T-cell (primary cell): Measurements from ENCODE around the gene LMOD1. TPM values are rescaled to one million over a fixed set of nuclear protein-coding genes. Genes with fewer than 3 reads are reported as not detected.
"Not testable (repeated sequence)": the region's sequence is repeated elsewhere in the genome, so short reads cannot be mapped to it uniquely, and the experiment has no call there.

Source experiments
- ATAC-seq, 4 experiments: fragments of 200-7000 bp in 3 of 4; fragments of 150-1000 bp in 1 of 4; cut with Tn5 transposase; replicated peaks in 1 of 4; 1 replicate in 3 of 4; 2 replicates in 1 of 4; pipeline ENCODE4 v1.10.0; 2021; ENCODE audit warnings: moderate library complexity in 3 of 4, mild to moderate bottlenecking in 2 of 4, moderate number of reproducible peaks in 1 of 4
- CTCF ChIA-PET, 2 donors: fragments of 300-600 bp; sonication (Branson Sonifier 250); formaldehyde crosslinking; loops; one replicate each; lab custom pipeline; 2022; ENCODE audit warnings: antibody characterized with exemption in 2 of 2; lab: Charles Lee
- POLR2A ChIA-PET, 2 donors: fragments of 300-600 bp; sonication (Branson Sonifier 250); formaldehyde crosslinking; loops; one replicate each; lab custom pipeline; 2022; ENCODE audit warnings: antibody characterized with exemption in 2 of 2; lab: Charles Lee
- DNase-seq, 35 experiments: peaks; one replicate each; pipeline versions ENCODE4 v3.0.0 to v3.0.0-alpha.2; 2013 to 2023
- H3K27ac ChIP-seq: one replicate; pipeline ENCODE4 v1.5.1; 2013; ENCODE audit warnings: low read length
- H3K27me3 ChIP-seq, 2 experiments: replicated peaks in 1 of 2; 1 replicate in 1 of 2; 2 replicates in 1 of 2; pipeline versions ENCODE4 v1.6.1 to v1.7.0; 2013; ENCODE audit warnings: low read length in 1 of 2, mixed read lengths in 1 of 2; ENCODE audit not compliant: control insufficient read depth in 2 of 2, insufficient read depth in 2 of 2; ENCODE audit errors: extremely low read depth in 1 of 2
- H3K36me3 ChIP-seq, 2 donors: 1 replicate in 1 of 2; 2 replicates in 1 of 2; pipeline versions ENCODE4 v1.6.1 to v1.7.0; 2013; ENCODE audit warnings: low read length in 1 of 2; ENCODE audit not compliant: control insufficient read depth in 2 of 2, insufficient read depth in 1 of 2; ENCODE audit errors: extremely low read depth in 1 of 2
- H3K4me1 ChIP-seq, 2 experiments: 1 replicate in 1 of 2; 2 replicates in 1 of 2; pipeline versions ENCODE4 v1.6.1 to v1.7.0; 2013; ENCODE audit warnings: low read length in 2 of 2, mixed read lengths in 1 of 2; ENCODE audit not compliant: insufficient read depth in 2 of 2, control insufficient read depth in 1 of 2; ENCODE audit errors: extremely low read depth in 1 of 2
- H3K4me3 ChIP-seq, 2 donors: 1 replicate in 1 of 2; 2 replicates in 1 of 2; pipeline versions ENCODE4 v1.5.1 to v1.7.0; 2013; ENCODE audit warnings: mild to moderate bottlenecking in 2 of 2, low read length in 1 of 2, moderate library complexity in 1 of 2; ENCODE audit not compliant: control insufficient read depth in 1 of 2; ENCODE audit errors: extremely low read depth in 1 of 2
- H3K9me3 ChIP-seq: 2 replicates; pipeline ENCODE4 v1.7.0; 2013
- H3K27ac Mint-ChIP-seq, 2 donors: one replicate each; pipeline ENCODE4 v1.8.0; 2020 to 2021; ENCODE audit warnings: mild to moderate bottlenecking in 2 of 2, mixed read lengths in 2 of 2
- H3K27me3 Mint-ChIP-seq, 2 donors: one replicate each; pipeline ENCODE4 v1.8.0; 2021 to 2022; ENCODE audit warnings: mixed read lengths in 2 of 2
- H3K36me3 Mint-ChIP-seq: one replicate; pipeline ENCODE4 v1.8.0; 2021; ENCODE audit warnings: mixed read lengths
- H3K4me1 Mint-ChIP-seq, 3 donors: one replicate each; pipeline ENCODE4 v1.8.0; 2020 to 2022; ENCODE audit warnings: mixed read lengths in 3 of 3, mild to moderate bottlenecking in 1 of 3
- H3K4me3 Mint-ChIP-seq, 3 donors: one replicate each; pipeline ENCODE4 v1.8.0; 2020 to 2022; ENCODE audit warnings: mild to moderate bottlenecking in 3 of 3, mixed read lengths in 3 of 3, moderate library complexity in 3 of 3
- H3K9me3 Mint-ChIP-seq, 3 donors: one replicate each; pipeline ENCODE4 v1.8.0; 2020 to 2022; ENCODE audit warnings: mixed read lengths in 3 of 3
- WGBS: methylation state at CpG from one replicate; pipeline ENCODE4 v1.1.5; 2013; ENCODE audit warnings: missing lambda C conversion rate; ENCODE audit not compliant: insufficient coverage; 5-methylcytosine and 5-hydroxymethylcytosine counted together
- total RNA-seq, 35 experiments: library from RNA in 6 of 35; stranded (reverse) in 6 of 35; fragments of 120-200 nt in 1 of 35; gene quantifications; one replicate each; pipeline versions ENCODE4 v1.2.1 to v1.2.4 and lab custom pipeline; 2013 to 2026

LMOD1 gene
- total RNA-seq, 5 donors from 2014 or later (not counting 1 experiment from before 2014, with no cell fraction given) = 0.10 to 0.29 (median 0.16) TPM; not detected in 2

- H3K36me3 ChIP-seq = no peaks in the 10 kb centered on the region
- ATAC-seq (no peak), DNase-seq (no peak)
- no peak overlapping the region for H3K27ac Mint-ChIP-seq
- ChIA-PET POLR2A (no interaction called here), CTCF (no interaction called here)
- H3K9me3 ChIP-seq = no peaks in the 10 kb centered on the region
- peaks cover 0 to 13% of the 10 kb centered on the region in 2 experiments for H3K27me3 ChIP-seq
- 67% methylated on average over 2 of the region's 6 CpGs for WGBS
- H3K36me3 Mint-ChIP-seq = no peaks in the 10 kb centered on the region
- no peaks in the 10 kb centered on the region for H3K4me1 Mint-ChIP-seq
- H3K4me3 Mint-ChIP-seq = no peak overlapping the region
- H3K9me3 Mint-ChIP-seq = no peaks in the 10 kb centered on the region
- no peak overlapping the region for H3K4me3 ChIP-seq
- no peaks in the 10 kb centered on the region for H3K4me1 ChIP-seq
- H3K27ac ChIP-seq = no peak overlapping the region
- H3K27me3 Mint-ChIP-seq = peaks cover 5 to 6% of the 10 kb centered on the region in 2 donors
These were observed 41.8 kb downstream of the LMOD1 start for GRCh38 chr1:201904579-201904978.

GRCh38 chr1:201903135-201903534 is 43.2 kb downstream of the LMOD1 start:
- no peak for DNase-seq
- H3K4me1 Mint-ChIP-seq = no peaks in the 10 kb centered on the region
- WGBS = 95% methylated on average over 3 of the region's 5 CpGs
- Histone ChIP-seq H3K4me3 (no peak overlapping the region), H3K9me3 (no peaks in the 10 kb centered on the region), H3K27me3 (peaks cover 0 to 3% of the 10 kb centered on the region in 2 experiments), H3K4me1 (no peaks in the 10 kb centered on the region), H3K27ac (no peak overlapping the region), H3K36me3 (no peaks in the 10 kb centered on the region)
- ATAC-seq = no peak
- H3K27ac Mint-ChIP-seq = no peak overlapping the region
- no peak overlapping the region for H3K4me3 Mint-ChIP-seq
- CTCF ChIA-PET = no interaction called here
- H3K9me3 Mint-ChIP-seq = no peaks in the 10 kb centered on the region
- POLR2A ChIA-PET = interaction anchor here in 1 of 2 donors (0.5 kb wide), 1 partner anchor 494 kb away, joined by 4 read pairs; no protein-coding TSS in a partner anchor
- H3K36me3 Mint-ChIP-seq = no peaks in the 10 kb centered on the region
- peaks cover 6% of the 10 kb centered on the region in 2 donors for H3K27me3 Mint-ChIP-seq

- Mint-ChIP-seq H3K27me3 (peaks cover 6% of the 10 kb centered on the region in 2 donors), H3K27ac (no peak overlapping the region), H3K9me3 (no peaks in the 10 kb centered on the region), H3K36me3 (no peaks in the 10 kb centered on the region), H3K4me3 (no peak overlapping the region), H3K4me1 (no peaks in the 10 kb centered on the region)
- Histone ChIP-seq H3K36me3 (no peaks in the 10 kb centered on the region), H3K27me3 (peaks cover 0 to 3% of the 10 kb centered on the region in 2 experiments), H3K4me1 (no peaks in the 10 kb centered on the region), H3K4me3 (no peak overlapping the region), H3K9me3 (no peaks in the 10 kb centered on the region), H3K27ac (no peak overlapping the region)
- DNase-seq = no peak
- WGBS = 86% methylated on average over 1 of the region's 3 CpGs
- POLR2A ChIA-PET = interaction anchor here in 1 of 2 donors (0.6 kb wide), 1 partner anchor 233 kb away, joined by 5 read pairs; no protein-coding TSS in a partner anchor
- no peak for ATAC-seq
- CTCF ChIA-PET = interaction anchor here in 1 of 2 donors (0.8 kb wide), 1 partner anchor 11 kb away, joined by 3 read pairs; no protein-coding TSS in a partner anchor
These were observed 44.1 kb downstream of the LMOD1 start for GRCh38 chr1:201902198-201902597.

GRCh38 chr1:201901036-201901435 is 45.3 kb downstream of the LMOD1 start:
- DNase-seq, H3K4me3 Mint-ChIP-seq, H3K4me1 Mint-ChIP-seq, H3K9me3 ChIP-seq, POLR2A ChIA-PET, H3K27ac ChIP-seq, H3K4me3 ChIP-seq, H3K36me3 Mint-ChIP-seq, H3K9me3 Mint-ChIP-seq, H3K4me1 ChIP-seq, CTCF ChIA-PET, H3K27me3 Mint-ChIP-seq, H3K27me3 ChIP-seq, H3K27ac Mint-ChIP-seq, H3K36me3 ChIP-seq, ATAC-seq: not testable (repeated sequence)
- 93% methylated on average over 3 of the region's 6 CpGs for WGBS

GRCh38 chr1:201900476-201900875 is 45.9 kb downstream of the LMOD1 start:
- no peak overlapping the region for H3K27ac ChIP-seq
- H3K4me1 Mint-ChIP-seq = peaks cover 7% of the 10 kb centered on the region in 3 donors
- H3K4me3 Mint-ChIP-seq = no peak overlapping the region
- DNase-seq = no peak
- peaks cover 0 to under 1% of the 10 kb centered on the region in 2 experiments for H3K27me3 ChIP-seq
- H3K9me3 ChIP-seq = no peaks in the 10 kb centered on the region
- H3K27me3 Mint-ChIP-seq = peaks cover 6% of the 10 kb centered on the region in 2 donors
- H3K4me1 ChIP-seq = peaks cover 0 to 11% of the 10 kb centered on the region in 2 experiments
- H3K4me3 ChIP-seq = no peak overlapping the region
- 84% methylated on average over 3 of the region's 5 CpGs for WGBS
- ChIA-PET CTCF (no interaction called here), POLR2A (no interaction called here)
- no peaks in the 10 kb centered on the region for H3K36me3 Mint-ChIP-seq
- H3K27ac Mint-ChIP-seq = no peak overlapping the region
- H3K9me3 Mint-ChIP-seq = no peaks in the 10 kb centered on the region
- ATAC-seq = no peak
- no peaks in the 10 kb centered on the region for H3K36me3 ChIP-seq

- H3K4me1 ChIP-seq = peaks cover 0 to 11% of the 10 kb centered on the region in 2 experiments
- no peak overlapping the region for H3K4me3 ChIP-seq
- ChIA-PET CTCF (interaction anchor here in 1 of 2 donors (0.5 kb wide), 1 partner anchor 16 kb away, joined by 7 read pairs; no protein-coding TSS in a partner anchor), POLR2A (interaction anchor here in 1 of 2 donors (0.6 kb wide), 1 partner anchor 32 kb away, joined by 3 read pairs; no protein-coding TSS in a partner anchor)
- DNase-seq (no peak), ATAC-seq (no peak)
- H3K4me3 Mint-ChIP-seq = no peak overlapping the region
- H3K27ac Mint-ChIP-seq = no peak overlapping the region
- peaks cover 7% of the 10 kb centered on the region in 3 donors for H3K4me1 Mint-ChIP-seq
- H3K27ac ChIP-seq = no peak overlapping the region
- H3K27me3 ChIP-seq = peaks cover 0 to 6% of the 10 kb centered on the region in 2 experiments
- 81% methylated on average over 20 of the region's 20 CpGs for WGBS
- no peaks in the 10 kb centered on the region for H3K9me3 ChIP-seq
- H3K9me3 Mint-ChIP-seq = no peaks in the 10 kb centered on the region
- H3K36me3 Mint-ChIP-seq = no peaks in the 10 kb centered on the region
- no peaks in the 10 kb centered on the region for H3K36me3 ChIP-seq
- peaks cover 6% of the 10 kb centered on the region in 2 donors for H3K27me3 Mint-ChIP-seq
These were observed 46.5 kb downstream of the LMOD1 start for GRCh38 chr1:201899683-201900429.
